Measurements from ENCODE around the gene MUL1.

Gene MUL1

DNA sequence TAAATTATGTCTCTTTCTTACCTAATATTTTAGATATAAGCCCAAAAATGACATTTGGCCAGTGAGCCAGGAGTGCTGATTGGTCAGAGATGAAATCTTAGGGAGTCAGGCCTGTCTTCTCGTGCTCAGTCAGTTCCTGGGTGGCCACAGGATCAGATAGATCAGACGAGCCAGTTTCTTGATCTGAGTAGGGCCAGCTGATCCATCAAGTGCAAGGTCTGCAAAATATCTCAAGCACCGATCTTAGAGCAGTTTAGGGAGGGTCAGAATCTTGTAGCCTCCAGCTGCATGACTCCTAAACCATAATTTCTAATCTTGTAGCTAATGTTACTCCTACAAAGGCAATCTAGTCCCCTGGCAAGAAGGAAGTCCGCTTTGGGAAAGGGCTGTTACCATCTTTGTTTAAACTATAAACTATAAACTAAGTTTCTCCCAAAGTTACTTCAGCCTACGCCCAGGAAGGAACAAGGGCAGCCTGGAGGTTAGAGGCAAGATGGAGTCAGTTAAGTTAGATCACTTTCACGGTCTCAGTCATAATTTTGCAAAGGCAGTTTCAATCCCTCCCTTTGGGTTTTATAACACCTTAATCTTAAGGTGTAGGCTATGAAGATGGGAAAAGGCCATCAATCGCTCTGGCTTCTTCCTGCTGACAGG, 11.8 kb upstream of the MUL1 start:
- in situ Hi-C loops (cut with MboI; ENCODE audit: low sequenced_read_pairs) = loop anchor here (10.0 kb wide), 1 partner anchor 135 kb away; no protein-coding TSS in a partner anchor

DNA sequence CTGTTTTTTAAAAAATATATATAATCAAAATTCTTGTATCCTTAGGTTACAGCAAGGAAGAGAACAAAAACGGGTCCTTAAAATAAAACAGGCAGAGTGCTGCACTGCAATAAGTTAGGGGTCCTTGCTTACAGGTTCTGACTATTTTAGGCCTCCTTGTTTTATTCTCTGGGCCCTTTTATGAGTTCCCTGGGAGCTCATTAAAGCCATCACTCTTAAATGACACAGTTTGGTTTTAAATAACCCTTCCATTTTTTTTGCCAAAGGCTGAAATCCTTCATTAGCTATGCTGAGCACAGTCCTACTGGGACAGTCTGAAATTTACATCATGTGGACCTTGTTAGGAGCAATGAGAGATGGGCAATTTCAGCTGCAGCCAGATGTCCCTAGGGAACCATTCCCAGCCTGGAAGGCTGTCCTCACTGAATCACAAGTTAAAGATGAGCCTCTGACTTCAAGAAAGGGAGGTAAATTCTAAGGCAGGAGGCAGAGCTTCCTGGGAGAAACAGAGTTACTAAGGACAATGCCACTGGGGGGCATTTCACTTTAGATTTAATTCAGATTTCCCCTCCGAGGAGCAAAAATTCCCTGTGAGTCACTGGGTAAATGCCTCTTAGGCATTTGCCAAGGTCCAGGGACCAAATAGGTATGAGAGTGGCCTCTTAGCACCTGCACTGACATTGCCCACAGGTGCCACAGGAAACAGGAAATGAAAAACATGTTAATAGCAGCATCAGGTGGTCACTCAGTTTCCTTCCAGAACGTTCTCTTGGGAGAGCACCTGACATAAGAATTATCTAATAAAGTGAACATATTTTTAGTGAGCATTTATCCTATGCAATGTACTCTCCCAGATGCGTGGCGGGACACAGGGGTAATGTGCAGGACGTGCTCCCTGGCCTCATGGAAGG, 3.8 kb upstream of the MUL1 start:
- in situ Hi-C loops (cut with MboI; ENCODE audit: low sequenced_read_pairs) = no loop called here

DNA sequence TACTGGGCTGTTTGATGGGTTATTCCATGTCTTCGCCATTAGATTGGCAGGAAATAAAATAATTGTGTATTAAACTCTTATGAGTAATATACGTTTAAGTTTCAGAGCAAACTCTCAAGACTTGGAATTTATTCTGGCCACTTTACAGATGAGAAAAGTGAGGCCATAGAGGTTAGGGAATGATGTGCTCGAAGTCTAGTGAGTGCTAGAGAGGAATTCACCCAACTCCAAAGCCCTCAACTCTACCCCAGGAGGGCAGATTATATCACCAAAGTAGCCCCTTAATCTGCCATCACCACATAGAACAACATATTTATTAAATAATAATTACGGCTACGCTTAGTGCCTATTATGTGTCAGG, 440 bp upstream of the MUL1 start:
- in situ Hi-C loops (cut with MboI; ENCODE audit: low sequenced_read_pairs) = no loop called here

GRCh38 chr1:20507248-20507563, 745 bp downstream of the MUL1 start:
- in situ Hi-C loops (cut with MboI; ENCODE audit: low sequenced_read_pairs) = no loop called here

- in situ Hi-C loops (cut with MboI; ENCODE audit: low sequenced_read_pairs) = no loop called here
Observed at GRCh38 chr1:20505488-20505887, 2.5 kb downstream of the MUL1 start.

DNA sequence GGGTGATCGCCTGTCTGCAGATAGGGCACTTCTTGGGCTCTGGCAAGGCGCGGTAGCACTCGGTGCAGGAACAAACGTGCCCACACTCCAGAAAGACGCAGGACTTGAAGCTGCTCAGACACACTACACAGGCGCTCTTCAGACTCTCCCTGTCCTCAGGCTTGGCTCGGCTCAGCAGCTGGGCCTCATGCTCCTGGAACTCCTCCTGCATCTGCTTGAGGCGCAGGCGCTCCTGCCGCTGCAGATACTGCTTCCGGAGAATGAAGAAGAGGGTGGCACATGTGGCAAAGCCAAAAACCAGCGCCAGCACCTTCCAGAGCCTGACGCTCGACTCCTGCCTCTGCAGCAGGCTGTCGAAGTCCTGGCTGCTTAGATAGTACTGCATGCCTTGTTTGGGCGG, 7.2 kb downstream of the MUL1 start:
- in situ Hi-C loops (cut with MboI; ENCODE audit: low sequenced_read_pairs) = no loop called here

DNA sequence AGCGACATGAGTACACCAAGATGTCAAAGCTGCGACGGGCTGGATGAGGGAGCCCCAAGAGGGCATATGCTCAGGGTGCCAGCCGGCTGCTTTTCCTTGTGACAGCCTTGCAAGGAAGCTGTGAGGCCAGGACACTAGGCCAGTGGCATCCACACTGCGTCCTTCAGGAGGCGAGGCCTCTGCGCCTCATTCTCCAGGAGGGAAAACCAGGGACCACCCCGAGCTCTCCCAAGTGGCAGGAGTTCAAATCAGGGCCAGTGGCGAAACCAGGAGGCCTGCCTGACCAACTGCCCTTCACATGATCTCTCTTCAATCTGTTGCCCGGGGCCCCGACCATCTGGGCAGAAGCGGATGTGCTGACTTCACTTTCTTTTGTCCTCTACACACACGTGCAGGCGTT, 8.2 kb downstream of the MUL1 start:
- in situ Hi-C loops (cut with MboI; ENCODE audit: low sequenced_read_pairs) = loop anchor here (25.0 kb wide), 1 partner anchor 287 kb away; no protein-coding TSS in a partner anchor

DNA sequence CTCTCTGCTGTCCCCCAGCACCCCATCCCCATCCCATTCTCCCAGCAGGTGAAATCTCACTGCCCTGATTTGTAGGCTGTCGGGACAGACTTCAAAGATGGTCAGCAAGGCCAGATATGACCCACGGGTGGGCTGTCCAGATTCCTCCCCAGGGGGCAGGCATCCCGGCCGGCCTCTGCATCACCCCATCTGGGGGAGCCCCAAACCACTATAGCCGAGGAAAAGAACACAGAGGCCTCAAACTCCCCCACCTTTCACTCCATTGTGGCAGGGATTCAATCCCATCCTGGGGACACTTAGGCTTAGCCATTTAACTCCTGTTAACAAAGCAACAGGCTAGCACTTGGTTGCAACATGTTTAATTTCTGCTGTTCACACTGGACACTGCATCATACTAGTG, 8.8 kb downstream of the MUL1 start:
- in situ Hi-C loops (cut with MboI; ENCODE audit: low sequenced_read_pairs) = loop anchor here (25.0 kb wide), 1 partner anchor 287 kb away; no protein-coding TSS in a partner anchor

- in situ Hi-C loops (cut with MboI; ENCODE audit: low sequenced_read_pairs) = loop anchor here (25.0 kb wide), 1 partner anchor 286 kb away; no protein-coding TSS in a partner anchor
Observed at GRCh38 chr1:20498116-20498515, 9.8 kb downstream of the MUL1 start.

- in situ Hi-C loops (cut with MboI; ENCODE audit: low sequenced_read_pairs) = loop anchor here (25.0 kb wide), 1 partner anchor 285 kb away; no protein-coding TSS in a partner anchor
Observed at GRCh38 chr1:20497506-20497905, 10.4 kb downstream of the MUL1 start.

- in situ Hi-C loops (cut with MboI; ENCODE audit: low sequenced_read_pairs) = loop anchor here (25.0 kb wide), 1 partner anchor 285 kb away; no protein-coding TSS in a partner anchor
Observed at GRCh38 chr1:20496725-20497383, 11.1 kb downstream of the MUL1 start.

- in situ Hi-C loops (cut with MboI; ENCODE audit: low sequenced_read_pairs) = loop anchor here (25.0 kb wide), 1 partner anchor 284 kb away; no protein-coding TSS in a partner anchor
Observed at GRCh38 chr1:20496241-20496661, 11.7 kb downstream of the MUL1 start.

DNA sequence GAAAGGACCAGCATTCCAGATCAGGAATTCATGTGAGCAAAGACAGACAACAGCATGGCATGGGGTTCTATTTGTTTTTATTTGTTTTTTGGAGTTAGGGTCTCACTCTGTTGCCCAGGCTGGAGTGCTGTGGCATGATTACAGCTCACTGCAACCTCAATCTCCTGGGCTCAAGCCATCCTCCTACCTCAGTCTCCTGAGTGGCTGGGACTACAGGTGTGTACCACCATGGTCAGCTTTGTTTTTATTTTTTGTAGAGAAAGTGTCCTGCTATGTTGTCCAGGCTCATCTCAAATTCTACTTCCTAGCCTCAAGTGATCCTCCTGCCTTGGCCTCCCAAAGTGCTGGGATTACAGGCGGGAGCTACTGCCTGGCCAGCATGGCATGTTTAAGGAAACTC, 12.3 kb downstream of the MUL1 start:
- in situ Hi-C loops (cut with MboI; ENCODE audit: low sequenced_read_pairs) = loop anchor here (25.0 kb wide), 1 partner anchor 283 kb away; no protein-coding TSS in a partner anchor

GRCh38 chr1:20494609-20495311, 13.2 kb downstream of the MUL1 start:
- in situ Hi-C loops (cut with MboI; ENCODE audit: low sequenced_read_pairs) = loop anchor here (25.0 kb wide), 1 partner anchor 282 kb away; no protein-coding TSS in a partner anchor

- in situ Hi-C loops (cut with MboI; ENCODE audit: low sequenced_read_pairs) = loop anchor here (25.0 kb wide), 1 partner anchor 282 kb away; no protein-coding TSS in a partner anchor
Observed at GRCh38 chr1:20493839-20494608, 13.9 kb downstream of the MUL1 start.

DNA sequence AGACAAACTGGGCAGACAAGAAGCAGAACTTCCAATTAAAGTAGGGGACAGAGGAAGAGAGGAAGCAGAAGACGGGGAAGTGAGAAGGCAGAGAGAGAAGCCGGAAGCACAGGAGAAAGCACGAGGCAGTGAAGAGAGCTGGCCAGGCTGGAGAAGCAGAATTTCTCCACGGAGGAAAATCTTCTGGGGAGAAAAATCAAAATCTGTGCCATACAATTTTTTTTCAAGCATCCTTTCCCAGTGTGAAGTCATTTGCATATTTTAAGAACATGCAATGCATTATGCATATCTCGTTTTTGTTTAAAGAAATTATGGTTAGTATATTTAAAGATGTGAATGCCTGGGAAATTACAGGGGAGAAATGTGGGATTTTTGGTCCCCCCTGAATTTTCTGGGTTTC, 14.6 kb downstream of the MUL1 start:
- in situ Hi-C loops (cut with MboI; ENCODE audit: low sequenced_read_pairs) = loop anchor here (25.0 kb wide), 1 partner anchor 281 kb away; no protein-coding TSS in a partner anchor

GRCh38 chr1:20492751-20493150, 15.2 kb downstream of the MUL1 start:
- in situ Hi-C loops (cut with MboI; ENCODE audit: low sequenced_read_pairs) = loop anchor here (25.0 kb wide), 1 partner anchor 280 kb away; no protein-coding TSS in a partner anchor

DNA sequence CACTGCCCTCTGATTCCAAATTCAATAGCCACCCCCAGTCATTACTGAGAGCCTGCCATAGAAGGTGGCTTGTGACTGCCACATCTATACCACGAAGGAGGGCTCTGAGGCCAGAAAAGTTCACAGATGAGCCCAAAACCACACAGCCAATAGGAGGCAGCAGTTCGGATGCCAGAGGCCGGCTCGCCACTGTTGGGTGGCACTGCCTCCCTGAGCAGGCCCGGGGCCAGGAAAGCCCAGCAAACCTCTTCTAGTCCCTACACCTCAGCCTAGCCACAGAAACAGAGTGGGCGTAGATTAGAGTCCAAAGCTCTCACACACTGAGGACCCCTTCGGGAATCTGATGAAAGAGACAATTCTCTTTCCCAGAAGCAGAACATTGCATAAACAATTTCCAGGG, 16.1 kb downstream of the MUL1 start:
- in situ Hi-C loops (cut with MboI; ENCODE audit: low sequenced_read_pairs) = loop anchor here (25.0 kb wide), 1 partner anchor 280 kb away; no protein-coding TSS in a partner anchor

GRCh38 chr1:20491178-20491577, 16.8 kb downstream of the MUL1 start:
- in situ Hi-C loops (cut with MboI; ENCODE audit: low sequenced_read_pairs) = loop anchor here (25.0 kb wide), 1 partner anchor 279 kb away; no protein-coding TSS in a partner anchor
